ENCODE data around the gene COL2A1.
A peak's percentile ranks its signal among the peaks of the same experiment; 100 is the strongest.

Gene COL2A1

DNA sequence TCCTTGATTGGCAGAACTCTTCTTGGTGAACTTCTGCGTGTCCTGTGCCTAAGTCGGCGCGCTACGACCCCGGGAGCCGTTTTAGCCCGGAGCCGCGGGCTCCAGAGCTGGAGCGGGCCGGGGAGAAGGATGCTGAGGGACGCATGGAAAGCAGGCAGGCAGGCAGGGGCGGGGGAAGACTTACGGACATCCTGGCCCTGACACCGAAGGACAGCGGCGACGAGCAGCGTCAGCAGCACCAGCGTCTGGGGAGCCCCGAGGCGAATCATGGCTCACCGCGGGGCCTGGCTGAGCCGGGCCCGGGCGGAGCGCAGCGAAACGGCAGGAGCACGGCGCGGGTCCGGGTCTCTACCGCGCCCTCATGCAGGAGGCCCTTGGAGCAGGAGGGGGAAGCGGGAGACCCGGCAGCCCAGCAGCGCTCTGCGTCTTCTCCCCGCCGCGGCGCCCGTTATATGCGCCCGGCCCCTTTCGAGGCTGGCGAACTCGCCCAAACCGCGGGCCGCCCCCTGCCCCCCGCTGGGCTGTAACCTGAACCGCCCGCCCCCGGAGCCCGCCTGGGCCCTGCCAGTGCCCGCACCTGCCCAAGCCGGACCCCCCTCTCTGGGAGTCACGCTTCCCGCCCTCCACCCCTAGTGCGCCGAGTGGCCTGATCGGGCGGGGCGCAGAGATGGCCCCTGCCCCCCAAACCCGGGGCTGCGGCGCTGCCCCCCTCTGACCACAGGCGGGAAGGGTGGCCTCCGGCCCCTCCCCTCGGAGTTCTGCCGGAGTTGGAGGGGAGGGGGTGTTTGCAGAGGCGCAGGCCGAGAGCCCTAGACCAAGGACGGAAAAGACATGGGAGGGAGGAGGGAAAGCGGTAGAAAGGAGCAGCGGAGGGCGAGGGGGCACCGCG, at the start of gene COL2A1:
TSS of gene COL2A1 (minus strand) at position 424 of the 889 bp plus-strand sequence. CDS start at position 269, 155 bp downstream.
- DNase-seq = peak; percentile 31

DNA sequence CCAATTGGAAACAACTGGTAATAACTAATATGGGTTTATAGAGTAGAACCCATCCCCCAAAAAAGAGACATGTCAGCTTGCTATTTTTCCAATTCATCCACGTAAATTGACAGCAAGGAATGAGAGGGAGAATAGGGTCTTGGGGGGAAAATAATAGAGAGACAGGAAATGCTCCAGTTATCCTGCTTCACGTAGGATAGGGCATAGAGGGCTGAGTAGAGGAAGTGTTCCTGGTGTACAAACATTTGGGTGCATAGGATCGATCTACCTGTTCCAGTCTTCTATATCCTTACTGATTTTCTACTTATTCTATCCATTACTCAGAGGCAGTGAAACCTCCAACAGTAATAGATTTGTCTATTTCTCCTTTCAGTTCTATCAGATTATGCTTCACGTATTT, 49.6 kb upstream of the COL2A1 start:
- DNase-seq = no peak

DNA sequence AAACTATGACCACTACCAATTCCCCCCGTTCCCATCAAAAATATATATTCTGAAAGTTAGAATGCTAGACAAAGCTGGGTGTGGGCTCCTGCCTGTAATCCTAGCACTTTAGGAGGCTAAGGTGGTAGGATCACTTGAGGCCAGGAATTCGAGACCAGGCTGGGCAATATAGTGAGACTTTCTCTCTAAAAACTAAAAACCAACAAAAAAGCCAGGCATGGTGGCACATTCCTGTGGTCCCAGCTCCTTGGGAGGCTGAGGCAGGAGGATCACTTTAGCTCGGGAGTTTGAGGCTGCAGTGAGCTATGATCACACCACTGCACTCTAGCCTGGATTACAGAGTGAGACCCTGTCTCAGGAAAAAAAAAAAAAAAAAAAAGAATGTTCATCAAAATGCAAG, 48.8 kb upstream of the COL2A1 start:
- no peak for DNase-seq

- DNase-seq = no peak
Observed at GRCh38 chr12:48051681-48052080, 47.4 kb upstream of the COL2A1 start.

GRCh38 chr12:48050174-48050573, 45.9 kb upstream of the COL2A1 start:
- no peak for DNase-seq

- no peak for DNase-seq
Observed at GRCh38 chr12:48045965-48046518, 41.8 kb upstream of the COL2A1 start.

GRCh38 chr12:48045061-48045846, 41.0 kb upstream of the COL2A1 start:
- DNase-seq = no peak

DNA sequence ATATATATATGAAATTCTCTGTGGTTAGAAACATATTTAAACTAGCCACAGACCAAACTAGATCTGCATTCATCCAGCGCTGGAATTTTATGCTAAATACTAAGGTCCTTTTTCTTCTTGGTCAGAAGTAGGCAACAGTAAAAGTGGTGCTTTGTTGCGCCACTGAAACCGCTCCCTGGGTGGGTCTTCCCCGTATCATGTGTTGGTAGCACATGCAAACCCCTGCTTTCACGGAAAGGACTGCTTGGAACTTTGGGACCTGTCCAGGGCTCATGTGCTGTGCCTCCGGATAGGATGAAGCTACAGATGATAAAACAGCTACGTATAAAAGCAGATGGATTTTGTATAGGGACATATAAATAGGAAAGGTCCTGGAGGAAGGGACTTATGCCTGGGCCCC, 40.1 kb upstream of the COL2A1 start:
- DNase-seq = no peak

DNA sequence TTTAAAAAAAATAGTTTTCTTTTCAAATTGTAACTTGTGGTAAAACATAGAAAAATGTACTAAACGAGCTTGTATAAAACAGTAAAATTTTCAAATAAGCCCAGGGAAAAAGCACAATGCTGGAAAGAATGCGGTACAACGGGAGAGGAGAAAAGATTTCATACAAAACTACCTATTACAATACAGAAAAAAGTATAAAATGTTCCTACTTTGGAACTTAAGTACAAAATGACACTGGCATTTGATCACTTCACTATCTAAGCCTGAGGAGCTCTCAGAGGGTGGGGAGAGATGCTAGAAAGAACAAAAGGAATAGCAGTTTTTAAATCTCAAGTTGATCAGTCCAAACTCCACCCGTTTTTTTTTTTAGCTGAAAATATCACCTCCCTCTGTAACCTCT, 39.5 kb upstream of the COL2A1 start:
- DNase-seq = no peak

DNA sequence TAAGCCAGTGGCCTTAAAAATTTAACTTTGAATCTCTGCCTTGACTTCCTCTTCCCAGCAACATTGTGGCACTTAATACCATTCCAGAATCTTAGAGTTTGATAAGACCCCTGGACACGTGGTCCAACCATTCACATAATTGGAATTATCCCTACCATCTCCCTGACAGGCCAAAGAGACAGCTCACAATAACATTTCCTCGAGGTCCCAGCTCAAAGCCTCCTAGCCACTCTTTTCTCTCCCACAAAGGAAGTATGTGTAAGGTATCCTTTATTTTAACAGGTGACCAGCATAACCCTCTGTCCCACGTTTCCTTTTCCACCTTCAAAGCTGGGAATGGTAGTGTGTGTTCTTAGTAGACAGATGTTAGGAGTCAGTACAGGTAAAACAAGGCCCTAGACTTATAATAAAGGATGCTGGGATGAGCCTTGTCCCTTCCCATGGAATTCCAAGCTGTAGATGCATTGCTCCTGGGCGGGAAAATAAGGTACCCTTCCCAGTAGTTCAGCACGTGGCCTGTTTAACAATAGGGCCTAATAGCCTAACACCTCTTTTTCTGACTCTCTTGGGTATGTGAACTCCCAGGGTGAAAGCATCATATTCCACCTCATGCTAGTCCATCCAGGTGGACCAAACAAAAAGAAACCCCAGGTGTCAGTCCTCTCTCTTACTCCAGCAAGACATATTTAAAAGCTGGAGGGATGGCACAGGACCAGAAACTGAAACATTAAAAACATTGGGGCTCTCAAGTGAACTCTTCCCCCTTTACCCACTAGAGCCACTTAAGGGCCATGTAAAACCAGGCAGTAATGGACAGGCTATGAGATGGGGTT, 37.5 kb upstream of the COL2A1 start:
- no peak for DNase-seq

- DNase-seq = no peak
Observed at GRCh38 chr12:48040354-48040753, 36.1 kb upstream of the COL2A1 start.

GRCh38 chr12:48039151-48039550, 34.9 kb upstream of the COL2A1 start:
- DNase-seq = no peak

DNA sequence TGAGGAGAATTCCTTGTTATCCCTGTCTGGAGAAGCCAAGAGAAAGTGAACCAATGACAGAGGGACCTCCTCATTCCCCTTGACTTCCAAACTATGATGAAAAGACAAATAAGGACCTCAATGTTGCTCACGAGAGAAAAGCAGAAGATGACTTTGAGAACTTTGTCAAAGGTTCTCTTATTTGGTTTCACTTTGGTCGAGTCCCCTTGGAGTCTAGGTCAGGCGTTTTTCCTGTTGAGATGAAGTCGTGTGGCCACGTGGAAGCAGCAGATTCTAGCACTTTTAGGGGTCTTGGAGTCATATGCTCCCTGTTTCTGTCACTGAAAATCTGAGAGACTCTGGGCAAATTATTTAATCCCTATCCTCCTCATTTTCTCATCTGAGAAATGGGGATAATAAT, 33.8 kb upstream of the COL2A1 start:
- DNase-seq = no peak

GRCh38 chr12:48037267-48037915, 33.1 kb upstream of the COL2A1 start:
- no peak for DNase-seq

DNA sequence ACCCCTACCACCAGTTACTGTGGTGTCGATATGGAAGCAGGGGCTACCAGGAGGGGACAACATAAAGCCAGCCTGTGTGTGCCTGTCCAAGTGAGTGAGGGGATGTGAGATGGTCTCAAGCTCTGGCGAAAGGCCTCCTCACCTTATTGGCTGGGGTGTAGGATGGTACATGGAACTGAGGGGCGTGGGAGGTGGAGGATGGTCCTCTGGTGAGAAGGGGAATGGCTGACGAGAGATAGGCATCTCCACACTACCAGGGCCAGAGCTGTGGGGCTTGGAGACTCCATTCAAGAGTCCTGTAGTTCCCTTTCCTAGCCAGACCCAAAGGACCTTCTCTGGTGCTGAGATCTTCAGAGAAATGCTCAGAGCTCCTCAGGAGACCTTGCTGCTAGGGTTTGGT, 32.5 kb upstream of the COL2A1 start:
- DNase-seq = no peak

DNA sequence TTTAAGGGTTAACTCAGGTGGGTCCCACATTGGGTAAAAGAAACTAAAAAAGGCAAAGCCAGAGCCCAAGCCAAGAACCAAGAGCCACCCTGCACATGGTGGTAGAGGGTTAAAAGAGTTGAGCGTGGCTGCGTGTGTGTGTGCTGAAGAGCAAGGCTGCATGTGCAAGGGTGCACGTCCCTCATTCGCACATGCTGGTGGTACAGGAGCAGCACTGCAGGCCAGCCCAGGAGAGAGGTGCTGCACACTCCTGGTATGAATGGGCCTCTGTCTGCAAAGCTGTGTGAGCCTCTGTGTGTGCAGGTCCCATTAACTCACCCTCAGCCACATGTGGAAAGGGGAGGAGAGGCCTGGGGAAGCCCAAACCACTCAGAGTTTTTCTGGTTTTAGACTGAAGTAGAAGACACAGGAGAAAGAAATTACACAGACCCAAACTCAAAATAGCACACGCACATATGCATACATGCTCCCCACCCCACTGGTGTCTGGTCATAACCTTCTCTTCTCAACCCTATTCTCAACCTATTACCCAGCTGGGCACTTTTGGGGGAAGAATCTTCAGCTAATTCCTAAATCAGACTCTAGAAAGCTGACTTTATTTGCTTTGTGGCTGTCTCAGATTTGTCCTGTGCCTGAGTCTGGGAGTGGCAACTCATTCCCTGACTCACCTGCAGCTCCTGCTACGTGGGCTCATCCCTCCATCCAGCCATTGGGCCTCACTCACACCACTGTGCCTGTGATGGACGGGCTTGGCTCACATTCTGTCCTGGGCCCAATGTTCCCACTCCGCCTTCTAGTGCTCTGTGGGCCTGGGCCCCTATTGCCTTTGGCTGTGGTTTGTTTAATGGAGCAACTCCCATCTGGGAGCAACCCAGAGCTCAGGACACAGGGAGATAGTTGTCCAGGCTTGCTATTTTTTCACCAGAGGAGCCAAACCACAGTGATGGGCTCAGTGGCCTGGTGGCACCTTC, 30.8 kb upstream of the COL2A1 start:
- no peak for DNase-seq

DNA sequence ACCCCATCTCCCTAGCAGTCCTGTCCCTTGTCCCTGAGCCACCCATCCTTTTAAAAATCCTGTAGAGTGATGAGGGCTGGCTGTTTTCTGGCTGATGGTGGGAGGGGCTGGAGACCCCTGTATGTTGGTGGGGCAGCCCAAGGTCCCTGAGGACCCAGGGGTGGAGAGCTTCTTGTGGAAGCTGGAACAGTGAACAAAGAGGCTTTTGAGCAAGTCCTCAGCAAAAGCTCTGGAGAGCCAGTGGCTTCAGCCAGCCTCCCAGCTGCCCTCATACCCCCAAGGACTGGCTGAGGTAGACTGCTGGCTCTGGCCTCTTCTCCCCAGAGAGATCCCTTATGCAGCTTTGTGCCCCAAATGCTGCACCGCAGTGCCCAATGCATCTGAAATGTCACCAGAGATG, 29.2 kb upstream of the COL2A1 start:
- no peak for DNase-seq

- DNase-seq = no peak
Observed at GRCh38 chr12:48032597-48032996, 28.3 kb upstream of the COL2A1 start.

DNA sequence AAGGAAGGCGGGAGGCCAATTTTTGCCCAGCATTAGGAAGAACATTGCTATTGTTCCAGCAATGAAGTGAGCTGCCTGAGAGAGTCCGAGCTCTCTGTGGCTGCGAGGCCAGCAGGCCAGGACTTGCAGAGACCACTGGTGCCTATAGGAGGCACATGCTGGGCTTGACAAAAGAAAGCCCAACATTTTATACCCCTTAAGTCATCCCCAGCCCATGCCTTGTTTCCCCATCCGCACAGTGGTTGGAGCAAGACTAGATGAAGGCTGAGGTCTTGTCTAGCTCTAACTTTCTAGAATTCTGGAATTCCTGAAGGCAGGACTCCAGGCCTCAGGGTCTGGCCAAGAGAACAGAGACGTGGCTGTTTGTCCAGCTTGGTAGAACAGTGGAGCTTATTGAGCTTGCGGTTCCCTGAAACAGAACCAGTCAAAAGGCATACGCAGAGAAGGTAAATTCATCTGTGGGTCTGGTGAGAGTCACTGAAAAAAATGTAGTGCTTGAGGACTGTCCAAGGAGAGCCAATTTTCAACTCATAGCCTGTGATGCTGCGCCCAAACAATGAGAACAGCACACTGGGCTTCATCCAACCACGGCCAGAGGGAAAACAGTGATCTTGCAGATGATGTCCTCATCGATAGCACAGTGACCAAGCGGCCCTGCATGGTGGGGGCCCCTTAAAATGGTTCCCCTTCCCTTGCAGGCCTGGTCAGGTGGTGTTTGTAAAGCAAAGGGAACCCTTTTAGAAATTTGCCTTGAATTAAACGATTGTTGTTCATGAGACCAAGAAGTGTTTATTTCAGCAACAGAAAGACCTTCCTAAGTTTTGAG, 27.1 kb upstream of the COL2A1 start:
- DNase-seq = no peak

- DNase-seq = no peak
Observed at GRCh38 chr12:48030173-48030650, 25.9 kb upstream of the COL2A1 start.
